Measurements from ENCODE around the gene ARL17A.
"Not testable (repeated sequence)": the region's sequence is repeated elsewhere in the genome, so short reads cannot be mapped to it uniquely, and the experiment has no call there.

Gene ARL17A

DNA sequence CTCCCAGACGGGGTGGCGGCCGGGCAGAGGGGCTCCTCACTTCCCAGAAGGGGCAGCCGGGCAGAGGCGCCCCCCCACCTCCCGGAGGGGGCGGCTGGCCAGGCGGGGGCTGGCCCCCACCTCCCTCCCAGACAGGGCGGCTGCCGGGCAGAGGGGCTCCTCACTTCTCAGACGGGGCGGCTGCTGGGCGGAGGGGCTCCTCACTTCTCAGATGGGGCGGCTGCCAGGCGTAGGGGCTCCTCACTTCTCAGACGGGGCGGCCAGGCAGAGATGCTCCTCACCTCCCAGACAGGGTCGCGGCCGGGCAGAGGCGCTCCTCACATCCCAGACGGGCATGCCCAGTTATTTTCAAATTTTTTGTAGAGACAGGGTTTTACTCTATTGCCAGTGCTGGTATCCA, 44.8 kb downstream of the ARL17A start:
- not testable (repeated sequence) for DNase-seq

DNA sequence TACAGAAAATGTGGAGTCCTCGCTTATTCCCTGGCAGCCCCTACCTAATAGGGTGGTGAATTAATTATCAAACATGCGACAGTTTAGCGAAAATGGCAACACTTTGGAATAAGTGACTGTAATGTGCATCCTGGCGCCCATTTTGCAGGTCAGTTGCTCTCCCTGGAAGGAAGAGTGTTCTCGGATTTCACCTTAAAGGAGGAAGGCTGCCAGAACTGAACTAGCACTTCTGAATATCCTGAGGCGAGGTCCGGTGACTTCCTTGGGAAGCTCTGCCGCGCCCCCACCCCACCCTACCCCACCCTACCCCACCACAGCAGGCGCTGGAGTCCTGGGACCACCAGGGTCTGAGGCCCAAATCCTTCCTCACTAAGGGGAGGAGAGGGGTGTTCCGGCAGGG, 67.3 kb downstream of the ARL17A start, which contains the start of gene LRRC37A2:
LRRC37A2 (plus strand) TSS at position 301 of the 400 bp plus-strand sequence. CDS start 245 bp downstream, outside the sequence.
- not testable (repeated sequence) for DNase-seq

DNA sequence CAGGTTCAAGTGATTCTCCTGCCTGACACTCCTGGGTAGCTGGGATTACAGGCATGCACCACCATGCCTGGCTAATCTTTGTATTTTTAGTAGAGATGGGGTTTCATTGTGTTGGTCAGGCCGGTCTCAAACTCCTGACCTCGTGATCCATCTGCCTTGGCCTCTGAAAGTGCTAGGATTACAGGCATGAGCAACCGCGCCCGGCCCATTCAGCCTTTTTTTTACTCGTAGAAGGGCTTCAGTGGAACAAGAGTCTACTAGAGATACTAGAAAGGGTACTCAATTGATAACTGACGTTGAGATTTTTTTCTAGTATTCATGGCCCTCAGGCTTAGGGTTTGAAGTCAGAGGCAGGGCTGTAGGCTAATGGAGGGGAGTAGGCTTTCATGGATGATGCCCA, 73.6 kb downstream of the ARL17A start:
- not testable (repeated sequence) for DNase-seq

DNA sequence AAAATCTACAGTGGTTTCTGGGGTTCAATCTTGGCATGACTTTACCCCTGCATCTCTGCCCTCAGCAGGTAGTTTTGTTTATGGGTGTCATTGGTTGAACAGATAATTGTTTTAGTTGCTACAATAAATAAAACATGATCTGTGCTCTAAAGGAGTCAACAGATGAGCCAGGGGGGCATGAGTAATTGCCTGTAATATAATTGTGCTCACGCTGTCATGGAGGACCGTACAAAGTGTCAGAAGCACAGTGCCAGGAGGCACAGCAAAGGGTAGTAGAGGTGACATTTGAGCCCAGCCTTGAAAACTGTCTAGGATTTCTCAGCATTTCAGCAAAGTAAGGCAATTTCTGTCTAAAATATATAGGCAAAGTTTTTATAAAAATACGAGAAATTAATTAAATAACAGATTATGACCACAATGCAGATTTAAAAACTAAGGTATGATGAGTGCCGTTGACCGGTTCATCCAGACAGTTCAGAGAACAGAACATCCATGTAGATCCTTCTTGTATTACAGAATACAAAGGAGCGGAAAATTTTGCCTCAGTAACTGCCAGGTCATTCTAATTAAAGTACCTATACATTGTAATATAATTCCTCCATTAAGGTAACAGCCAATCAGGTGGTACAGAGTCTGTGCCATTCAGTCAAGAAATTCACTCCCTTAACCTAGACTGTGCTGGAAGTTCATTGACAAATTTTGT, 79.9 kb downstream of the ARL17A start:
- not testable (repeated sequence) for DNase-seq

DNA sequence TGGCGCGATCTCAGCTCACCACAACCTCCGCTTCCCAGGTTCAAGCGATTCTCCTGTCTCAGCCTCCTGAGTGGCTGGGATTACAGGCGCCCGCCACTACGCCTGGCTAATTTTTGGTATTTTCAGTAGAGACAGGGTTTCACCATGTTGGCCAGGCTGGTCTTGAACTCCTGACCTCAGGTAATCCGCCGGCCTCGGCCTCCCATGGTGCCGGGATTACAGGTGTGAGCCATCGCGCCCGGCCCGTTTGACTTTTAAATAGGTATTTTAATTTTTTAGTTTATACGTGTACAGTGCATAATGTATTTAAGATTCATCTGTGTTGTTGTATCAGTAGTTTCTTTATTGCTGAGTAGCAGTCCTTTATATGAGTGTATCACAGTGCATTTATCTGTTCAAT, 87.5 kb downstream of the ARL17A start:
- DNase-seq, result not testable (repeated sequence)

DNA sequence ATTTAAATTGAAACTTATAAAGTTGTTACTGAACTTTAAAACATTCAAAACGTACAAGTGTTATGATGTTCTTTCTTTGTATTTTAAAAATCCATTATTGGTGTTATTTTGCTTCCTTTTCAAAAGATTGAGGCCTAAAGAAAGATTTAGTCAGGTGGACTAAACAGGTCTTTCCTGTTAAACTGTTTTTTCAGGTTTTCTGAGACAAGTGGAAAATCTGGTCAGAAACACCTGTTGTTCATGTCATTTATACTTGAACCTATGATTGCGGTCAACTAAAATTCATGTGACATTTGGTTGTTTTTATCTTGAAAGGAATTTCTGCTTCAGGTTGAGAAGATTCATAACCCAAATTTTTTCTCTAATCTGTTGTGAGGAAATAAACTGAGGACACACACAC, 98.2 kb downstream of the ARL17A start:
- not testable (repeated sequence) for DNase-seq

DNA sequence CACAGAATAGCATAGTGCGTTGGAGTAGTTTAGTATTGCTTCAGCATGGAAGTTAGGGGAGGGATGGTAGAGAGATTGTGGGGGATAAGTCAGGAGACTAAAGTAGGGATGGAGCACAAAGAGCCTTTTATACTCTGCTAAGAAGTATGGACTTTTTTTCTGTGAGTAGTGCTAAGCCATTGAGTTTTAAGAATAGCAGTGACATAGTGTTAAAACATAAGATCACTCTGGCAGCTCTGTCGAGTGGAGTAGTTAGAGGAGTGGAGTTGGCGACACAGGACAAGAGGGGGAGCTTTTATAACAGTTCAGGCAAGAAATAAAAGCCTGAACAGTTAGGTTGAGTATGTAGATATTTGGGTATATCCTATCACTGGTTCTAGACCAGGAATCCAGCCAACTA, 100.7 kb downstream of the ARL17A start:
- DNase-seq, result not testable (repeated sequence)

DNA sequence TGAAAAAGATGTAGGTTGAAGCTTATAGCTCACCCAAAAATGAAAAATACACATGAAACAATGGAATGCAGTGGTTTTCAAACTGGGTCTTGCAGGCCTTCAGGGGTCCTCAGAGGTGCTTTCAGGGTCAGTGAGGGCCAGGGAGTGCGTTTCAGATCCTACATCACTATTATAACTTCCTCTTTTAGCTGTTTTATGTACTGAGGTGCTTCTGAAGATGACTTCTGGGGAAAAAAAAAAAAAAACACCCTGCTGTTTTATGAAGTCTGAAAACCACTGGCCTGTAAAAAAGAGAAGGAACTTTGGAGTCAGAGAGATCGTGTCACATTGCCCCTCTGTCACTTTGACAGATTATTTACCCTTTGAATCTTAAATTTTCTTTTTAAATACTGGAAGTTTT, 103.9 kb downstream of the ARL17A start:
- not testable (repeated sequence) for DNase-seq

DNA sequence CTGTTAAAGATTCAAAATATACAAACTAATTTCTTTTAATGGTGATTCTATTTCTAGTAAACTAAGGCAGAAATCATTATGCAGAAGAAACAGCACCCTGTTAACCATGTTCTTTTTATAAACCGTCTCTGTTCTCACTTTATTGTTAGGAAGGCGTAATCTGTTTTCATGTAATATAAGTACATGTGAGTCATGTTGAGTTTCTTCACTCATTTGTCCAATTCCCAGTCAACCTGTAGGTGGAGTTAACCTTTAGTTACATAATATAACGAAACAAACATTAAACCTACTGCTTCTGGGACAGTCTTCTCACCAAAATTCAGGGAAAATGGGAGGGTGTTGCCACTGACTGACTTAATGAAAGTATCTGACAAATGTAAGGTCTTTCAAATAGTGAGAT, 105.0 kb downstream of the ARL17A start:
- DNase-seq, result not testable (repeated sequence)

DNA sequence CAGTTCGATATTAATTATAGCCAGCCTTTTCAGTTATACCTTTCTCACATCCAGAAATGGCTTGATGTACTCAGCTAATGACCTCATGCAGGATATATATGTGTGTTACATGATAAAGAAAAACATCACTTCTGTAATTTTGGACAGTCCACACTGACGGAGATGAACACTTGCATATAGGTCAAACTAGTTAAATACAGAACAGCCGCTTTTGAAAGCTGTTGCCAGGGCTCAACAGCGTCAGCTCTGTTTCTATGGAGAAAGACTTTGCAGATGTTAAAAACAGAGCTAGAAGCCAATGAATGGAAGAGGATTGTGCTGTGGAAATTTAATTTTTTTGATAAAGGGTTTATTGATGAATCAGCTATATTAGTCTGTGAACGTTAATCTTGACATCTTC, 111.9 kb downstream of the ARL17A start:
- DNase-seq, result not testable (repeated sequence)
